HG03175 (cell line): Measurements from ENCODE around the gene AFP.

Source experiments
- ATAC-seq: cut with Tn5 transposase; IDR thresholded peaks from one replicate; pipeline ENCODE4 v1.9.1; 2021; ENCODE audit warnings: mild to moderate bottlenecking, moderate library complexity; ENCODE audit not compliant: unreplicated experiment

AFP gene

GRCh38 chr4:73456177-73457022, 20.4 kb downstream of the AFP start:
- ATAC-seq: no peak

- no peak for ATAC-seq
Observed at GRCh38 chr4:73458184-73459047, 22.4 kb downstream of the AFP start.

DNA sequence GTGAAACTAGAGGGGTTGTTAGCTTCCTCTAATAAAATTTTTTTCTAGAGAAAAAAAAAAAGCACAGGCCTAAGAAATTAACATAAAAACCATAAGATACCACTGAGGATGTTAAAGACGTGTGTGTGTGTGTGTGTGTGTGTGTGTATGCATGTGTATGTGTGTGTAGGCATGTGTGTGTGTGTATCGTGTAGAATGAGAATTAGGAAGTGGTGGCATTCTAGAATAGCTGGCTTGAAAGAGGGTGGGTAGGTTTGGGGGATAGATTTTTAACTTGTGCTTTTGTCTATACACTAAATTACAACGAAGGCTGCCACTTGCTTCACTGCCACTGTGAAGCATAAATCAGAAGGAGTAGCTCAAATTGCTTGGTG, 23.0 kb downstream of the AFP start:
- ATAC-seq: no peak

DNA sequence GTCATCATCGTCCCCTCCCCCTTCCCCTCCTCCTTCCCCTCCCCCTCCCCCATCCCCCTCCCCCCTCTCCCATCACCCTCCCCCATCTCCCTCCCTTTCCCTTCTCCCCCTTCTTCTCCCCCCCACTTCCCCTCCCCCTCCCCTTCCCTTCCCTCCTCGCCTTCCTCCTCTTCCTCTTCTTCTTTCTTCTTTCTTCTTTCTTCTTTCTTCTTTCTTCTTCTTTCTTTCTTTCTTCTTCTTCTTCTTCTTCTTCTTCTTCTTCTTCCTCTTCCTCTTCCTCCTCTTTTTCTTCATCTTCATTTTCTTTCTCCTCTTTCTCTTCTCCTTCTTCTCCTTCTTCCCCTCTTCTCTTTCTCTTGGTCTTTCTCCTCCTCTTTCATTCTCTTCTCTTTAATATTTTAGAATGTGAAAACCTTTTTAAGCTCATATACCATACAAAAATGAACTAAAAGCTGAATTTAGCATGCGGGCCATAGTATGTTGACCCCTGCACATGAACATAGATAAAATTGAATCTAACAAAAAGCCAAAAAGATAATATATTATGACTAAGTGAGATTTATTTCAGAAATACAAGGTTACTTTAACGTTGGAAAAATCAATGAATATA, 25.0 kb downstream of the AFP start:
- no peak for ATAC-seq

DNA sequence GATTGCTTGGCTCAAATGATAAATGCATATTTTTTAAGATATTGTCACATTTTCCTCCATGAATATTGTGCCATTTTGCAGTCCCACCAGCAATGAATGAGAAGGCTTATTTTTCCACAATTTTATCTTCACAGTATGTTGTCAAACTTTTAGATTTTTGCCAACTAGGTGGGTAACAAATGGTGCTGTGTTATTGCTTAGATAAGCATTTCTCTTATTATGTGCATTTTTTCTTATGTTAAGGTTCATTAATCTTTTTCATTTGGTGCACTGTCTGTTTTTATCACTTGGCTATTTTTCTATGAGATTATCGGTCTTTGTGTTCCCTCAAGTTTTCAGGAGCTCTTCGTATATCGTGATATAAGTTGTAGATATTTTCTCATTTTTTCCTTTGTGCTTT, 32.1 kb downstream of the AFP start:
- no peak for ATAC-seq

DNA sequence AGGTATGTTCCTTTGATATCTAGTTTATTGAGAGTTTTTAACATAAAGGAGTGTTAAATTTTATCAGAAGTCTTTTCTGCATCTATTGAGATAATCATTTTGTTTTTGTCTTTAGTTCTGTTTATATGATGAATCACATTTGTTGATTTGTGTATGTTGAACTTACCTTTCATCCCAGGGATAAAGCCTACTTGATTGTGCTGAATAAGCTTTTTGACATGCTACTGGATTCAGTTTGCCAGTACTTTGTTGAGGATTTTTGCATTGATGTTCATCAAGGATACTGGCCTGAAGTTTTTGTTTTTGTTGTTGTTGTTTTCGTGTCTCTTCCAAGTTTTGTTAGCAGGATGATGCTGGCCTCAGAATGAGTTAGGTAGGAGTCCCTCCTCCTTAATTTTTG, 34.7 kb downstream of the AFP start:
- ATAC-seq: no peak

- ATAC-seq: no peak
Observed at GRCh38 chr4:73477176-73477575, 41.2 kb downstream of the AFP start.

- ATAC-seq: no peak
Observed at GRCh38 chr4:73479323-73479722, 43.3 kb downstream of the AFP start.

- ATAC-seq: no peak
Observed at GRCh38 chr4:73481358-73481757, 45.3 kb downstream of the AFP start, which contains the start of gene AFM. TSS of gene AFM (plus strand) at chr4:73481745. CDS start at chr4:73481776, 31 bp downstream.

GRCh38 chr4:73485085-73485484, 49.1 kb downstream of the AFP start:
- no peak for ATAC-seq

GRCh38 chr4:73485596-73485995, 49.6 kb downstream of the AFP start:
- ATAC-seq: no peak

- no peak for ATAC-seq
Observed at GRCh38 chr4:73486497-73486896, 50.5 kb downstream of the AFP start.

GRCh38 chr4:73487233-73487632, 51.2 kb downstream of the AFP start:
- ATAC-seq: no peak

DNA sequence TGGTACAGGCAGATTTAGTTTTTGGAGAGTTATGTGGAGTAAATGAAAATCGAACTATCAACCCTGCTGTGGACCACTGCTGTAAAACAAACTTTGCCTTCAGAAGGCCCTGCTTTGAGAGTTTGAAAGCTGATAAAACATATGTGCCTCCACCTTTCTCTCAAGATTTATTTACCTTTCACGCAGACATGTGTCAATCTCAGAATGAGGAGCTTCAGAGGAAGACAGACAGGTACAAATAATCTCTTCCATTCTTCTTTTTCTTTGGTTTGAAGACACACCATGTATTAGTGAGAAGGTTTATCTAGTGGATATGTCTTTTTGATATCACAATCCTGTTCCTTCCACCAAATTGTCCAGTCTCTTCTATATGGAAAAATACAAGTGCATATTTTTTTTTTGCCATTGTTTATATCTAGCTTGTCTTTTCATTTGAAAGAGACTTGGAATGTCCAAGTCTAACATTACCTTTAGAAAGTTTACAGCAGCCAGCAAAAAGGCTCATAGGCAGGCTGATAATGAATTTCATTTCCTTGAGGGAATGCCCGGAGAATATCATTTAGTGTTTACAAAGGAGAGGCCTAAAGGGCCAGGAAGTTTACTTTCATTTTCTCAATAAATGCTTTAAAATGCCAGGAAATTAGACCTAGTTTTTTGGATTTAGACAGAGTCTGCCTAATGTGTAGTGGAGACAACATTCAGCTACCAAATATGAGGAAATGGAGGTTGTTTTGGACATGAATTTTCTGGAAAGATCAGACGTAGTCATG, 64.2 kb downstream of the AFP start:
- no peak for ATAC-seq

DNA sequence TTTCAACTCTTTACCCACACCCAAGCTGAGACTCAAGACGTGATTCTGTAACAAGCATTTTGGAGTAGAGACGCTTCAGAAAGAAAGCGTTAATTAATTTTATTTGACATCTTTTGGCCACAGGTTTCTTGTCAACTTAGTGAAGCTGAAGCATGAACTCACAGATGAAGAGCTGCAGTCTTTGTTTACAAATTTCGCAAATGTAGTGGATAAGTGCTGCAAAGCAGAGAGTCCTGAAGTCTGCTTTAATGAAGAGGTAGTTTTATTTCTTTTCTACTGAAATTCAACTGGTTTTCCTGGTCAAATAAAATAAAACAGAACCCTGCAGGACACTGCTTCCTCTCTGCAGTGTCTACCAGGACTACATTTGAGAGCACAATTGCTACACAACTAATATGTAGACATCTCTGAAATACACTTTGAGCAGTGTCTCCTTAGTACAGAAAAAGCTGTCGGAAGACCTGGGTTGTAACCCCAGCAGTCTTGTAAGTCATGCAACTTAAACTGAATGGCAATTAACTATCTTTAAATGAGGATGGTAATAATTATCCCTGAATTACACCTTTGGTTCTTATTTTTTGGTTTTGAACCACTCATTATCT, 65.7 kb downstream of the AFP start:
- no peak for ATAC-seq

DNA sequence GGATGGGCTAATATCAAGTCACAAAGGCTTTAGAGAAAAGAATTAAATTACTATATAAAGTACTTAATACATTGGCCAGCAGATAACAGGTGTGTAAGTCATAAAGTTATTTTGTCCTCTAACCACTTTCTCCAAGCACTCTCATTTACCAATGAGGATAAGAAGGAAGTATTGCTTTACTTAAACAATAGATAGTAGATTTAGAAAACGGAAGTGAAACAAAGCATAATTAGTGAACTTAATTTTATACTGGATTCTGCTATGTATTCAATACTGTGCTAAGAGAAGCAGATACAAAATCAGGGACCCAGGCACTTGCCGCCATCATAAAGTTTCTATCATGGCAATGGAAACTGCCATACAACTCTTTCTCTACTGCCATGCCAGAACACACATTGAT, 69.5 kb downstream of the AFP start:
- no peak for ATAC-seq
